PFSK-1 (cell line): ENCODE results near the gene EGLN2.

Experiments
- FOXP2 ChIP-seq: optimal IDR thresholded peaks from 2 replicates; pipeline ENCODE3; 2011; ENCODE audit warnings: borderline replicate concordance, control low read depth, inconsistent platforms; ENCODE audit not compliant: insufficient read depth; ENCODE audit errors: extremely low read length, extremely low read depth
- POLR2AphosphoS5 ChIP-seq: IDR thresholded peaks from 2 replicates; pipeline ENCODE4 v1.6.1; 2012; ENCODE audit warnings: low read depth, mild to moderate bottlenecking, control low read depth, low read length, moderate library complexity
- SIN3A ChIP-seq: IDR thresholded peaks from 2 replicates; pipeline ENCODE4 v1.6.1; 2012; ENCODE audit warnings: mild to moderate bottlenecking, low read length, moderate library complexity, borderline replicate concordance; ENCODE audit not compliant: insufficient read depth
- TAF1 ChIP-seq: IDR thresholded peaks from 2 replicates; pipeline ENCODE4 v1.6.1; 2012; ENCODE audit warnings: low read length, control low read depth, borderline replicate concordance; ENCODE audit not compliant: insufficient read depth
- TF ChIP-seq, protein P1 (sequence below), 2 experiments: IDR thresholded peaks; 2 replicates each; pipeline versions ENCODE4 v1.6.1 to v1.8.0; 2011 to 2012; ENCODE audit warnings: low read depth in 2 of 2, low read length in 2 of 2, control low read depth in 1 of 2, inconsistent platforms in 1 of 2, mild to moderate bottlenecking in 1 of 2, moderate library complexity in 1 of 2; ENCODE audit not compliant: insufficient read depth in 1 of 2

The EGLN2 gene

DNA sequence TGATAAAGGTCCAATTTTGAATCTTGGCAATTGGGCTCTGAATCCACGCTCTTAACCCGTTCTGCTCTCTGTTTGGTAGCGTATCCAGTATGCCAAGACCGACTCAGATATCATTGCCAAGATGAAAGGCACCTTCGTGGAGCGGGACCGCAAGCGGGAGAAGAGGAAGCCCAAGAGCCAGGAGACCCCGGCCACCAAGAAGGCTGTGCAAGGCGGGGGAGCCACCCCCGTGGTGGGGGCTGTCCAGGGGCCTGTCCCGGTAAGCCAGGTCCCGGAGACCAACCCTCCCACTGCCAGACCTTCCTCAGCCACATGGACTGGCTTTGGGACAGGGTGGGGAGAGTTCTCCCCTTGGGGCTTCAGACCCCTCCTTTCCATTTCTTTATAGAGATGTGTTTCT lies 39.6 kb upstream of the EGLN2 start:
- no peak for TF ChIP-seq SIN3A
- TF ChIP-seq TAF1 = no peak
- TF ChIP-seq, protein P1, sequence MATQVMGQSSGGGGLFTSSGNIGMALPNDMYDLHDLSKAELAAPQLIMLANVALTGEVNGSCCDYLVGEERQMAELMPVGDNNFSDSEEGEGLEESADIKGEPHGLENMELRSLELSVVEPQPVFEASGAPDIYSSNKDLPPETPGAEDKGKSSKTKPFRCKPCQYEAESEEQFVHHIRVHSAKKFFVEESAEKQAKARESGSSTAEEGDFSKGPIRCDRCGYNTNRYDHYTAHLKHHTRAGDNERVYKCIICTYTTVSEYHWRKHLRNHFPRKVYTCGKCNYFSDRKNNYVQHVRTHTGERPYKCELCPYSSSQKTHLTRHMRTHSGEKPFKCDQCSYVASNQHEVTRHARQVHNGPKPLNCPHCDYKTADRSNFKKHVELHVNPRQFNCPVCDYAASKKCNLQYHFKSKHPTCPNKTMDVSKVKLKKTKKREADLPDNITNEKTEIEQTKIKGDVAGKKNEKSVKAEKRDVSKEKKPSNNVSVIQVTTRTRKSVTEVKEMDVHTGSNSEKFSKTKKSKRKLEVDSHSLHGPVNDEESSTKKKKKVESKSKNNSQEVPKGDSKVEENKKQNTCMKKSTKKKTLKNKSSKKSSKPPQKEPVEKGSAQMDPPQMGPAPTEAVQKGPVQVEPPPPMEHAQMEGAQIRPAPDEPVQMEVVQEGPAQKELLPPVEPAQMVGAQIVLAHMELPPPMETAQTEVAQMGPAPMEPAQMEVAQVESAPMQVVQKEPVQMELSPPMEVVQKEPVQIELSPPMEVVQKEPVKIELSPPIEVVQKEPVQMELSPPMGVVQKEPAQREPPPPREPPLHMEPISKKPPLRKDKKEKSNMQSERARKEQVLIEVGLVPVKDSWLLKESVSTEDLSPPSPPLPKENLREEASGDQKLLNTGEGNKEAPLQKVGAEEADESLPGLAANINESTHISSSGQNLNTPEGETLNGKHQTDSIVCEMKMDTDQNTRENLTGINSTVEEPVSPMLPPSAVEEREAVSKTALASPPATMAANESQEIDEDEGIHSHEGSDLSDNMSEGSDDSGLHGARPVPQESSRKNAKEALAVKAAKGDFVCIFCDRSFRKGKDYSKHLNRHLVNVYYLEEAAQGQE (IDR thresholded peaks at IDR 0.05; ENCODE audit: insufficient read depth in 1 of 2, low read depth in 2 of 2, low read length in 2 of 2) = no peak
- TF ChIP-seq POLR2AphosphoS5 = no peak
- TF ChIP-seq FOXP2 = no peak

- TF ChIP-seq FOXP2 (no peak), POLR2AphosphoS5 (no peak), TAF1 (no peak), SIN3A (no peak)
- TF ChIP-seq, protein P1 (IDR thresholded peaks at IDR 0.05; ENCODE audit: insufficient read depth in 1 of 2, low read depth in 2 of 2, low read length in 2 of 2) = no peak
Observed at GRCh38 chr19:40762754-40763470, 36.1 kb upstream of the EGLN2 start.

- TF ChIP-seq TAF1 (no peak), SIN3A (no peak), FOXP2 (no peak), POLR2AphosphoS5 (no peak)
- TF ChIP-seq, protein P1 (IDR thresholded peaks at IDR 0.05; ENCODE audit: insufficient read depth in 1 of 2, low read depth in 2 of 2, low read length in 2 of 2) = no peak
Observed at GRCh38 chr19:40763526-40763925, 35.5 kb upstream of the EGLN2 start.

GRCh38 chr19:40763963-40764362 lies 35.0 kb upstream of the EGLN2 start:
- TF ChIP-seq FOXP2 = no peak
- no peak for TF ChIP-seq POLR2AphosphoS5
- no peak for TF ChIP-seq SIN3A
- TF ChIP-seq TAF1 = no peak
- TF ChIP-seq, protein P1 (IDR thresholded peaks at IDR 0.05; ENCODE audit: insufficient read depth in 1 of 2, low read depth in 2 of 2, low read length in 2 of 2) = no peak
